Small intestine (tissue), 7 donors: ENCODE measurements around the gene PLEKHF1. TPM values are rescaled to one million over a fixed set of nuclear protein-coding genes. Genes with fewer than 3 reads are reported as not detected.

Experiments
- DNase-seq, 2 donors: peaks; one replicate each; pipeline versions ENCODE4 v3.0.0 to v3.0.0-alpha.2; 2013
- FAIRE-seq: peaks from 2 replicates; lab custom pipeline; 2012; peaks lifted over from hg19 to GRCh38; lab: Jason Lieb, UNC
- H3K27ac ChIP-seq, 3 donors: one replicate each; pipeline ENCODE4 v1.5.1; 2013; ENCODE audit warnings: low read length in 2 of 3, mild to moderate bottlenecking in 2 of 3, control low read depth in 1 of 3, inconsistent platforms in 1 of 3, low read depth in 1 of 3, moderate library complexity in 1 of 3
- H3K27me3 ChIP-seq, 3 donors: one replicate each; pipeline ENCODE4 v1.6.1; 2013; ENCODE audit warnings: low read length in 3 of 3, inconsistent platforms in 1 of 3; ENCODE audit not compliant: control insufficient read depth in 3 of 3, insufficient read depth in 3 of 3
- H3K36me3 ChIP-seq, 3 donors: one replicate each; pipeline ENCODE4 v1.6.1; 2013; ENCODE audit warnings: low read length in 3 of 3, inconsistent platforms in 1 of 3, low read depth in 1 of 3, mild to moderate bottlenecking in 1 of 3, moderate library complexity in 1 of 3; ENCODE audit not compliant: control insufficient read depth in 3 of 3, insufficient read depth in 2 of 3
- H3K4me1 ChIP-seq, 3 donors: one replicate each; pipeline ENCODE4 v1.6.1; 2013; ENCODE audit warnings: low read length in 2 of 3, inconsistent platforms in 1 of 3, low read depth in 1 of 3, mild to moderate bottlenecking in 1 of 3, moderate library complexity in 1 of 3; ENCODE audit not compliant: control insufficient read depth in 3 of 3, insufficient read depth in 2 of 3
- H3K4me3 ChIP-seq, 3 donors: one replicate each; pipeline ENCODE4 v1.5.1; 2013; ENCODE audit warnings: low read length in 3 of 3, control low read depth in 1 of 3, inconsistent platforms in 1 of 3, low read depth in 1 of 3, mild to moderate bottlenecking in 1 of 3, moderate library complexity in 1 of 3
- H3K9me3 ChIP-seq, 2 donors: one replicate each; pipeline ENCODE4 v1.6.1; 2013; ENCODE audit warnings: low read depth in 1 of 2, low read length in 1 of 2; ENCODE audit not compliant: control insufficient read depth in 2 of 2, insufficient read depth in 1 of 2
- WGBS, 3 donors: extraction: QIAGEN DNeasy Blood & Tissue Kit; methylation state at CpG; one replicate each; pipeline ENCODE4 v1.1.7; 2013; 5-methylcytosine and 5-hydroxymethylcytosine counted together
- polyA plus RNA-seq, 4 donors: library from polyadenylated mRNA; stranded (reverse) in 3 of 4; unstranded in 1 of 4; fragments of 200-250 nt in 3 of 4; fragments of 120-200 nt in 1 of 4; gene quantifications; one replicate each; pipeline versions ENCODE4 v1.2.1 to v1.2.3, GENCODE V29; 2013
- donor health status: healthy with polysubstance abuse.
- donor health status: control.
- donor health status: control.
- donor health status: Bipolar disorder and iron deficiency.
- donor health status: healthy.

Gene PLEKHF1
- polyA plus RNA-seq, 4 donors: 1.6 to 12.2 (median 7.1) TPM

GRCh38 chr19:29711584-29712132 lies 46.4 kb downstream of the PLEKHF1 start:
- H3K27ac ChIP-seq: no peak overlapping the region
- H3K27me3 ChIP-seq: no peaks in the 10 kb centered on the region
- peaks cover 0 to 14% (median 0%) of the 10 kb centered on the region in 3 donors for H3K36me3 ChIP-seq
- no peak for FAIRE-seq
- 43 to 64% (median 57%) methylated on average over 6 of the region's 6 CpGs for WGBS, 3 donors
- DNase-seq: no peak
- no peaks in the 10 kb centered on the region for H3K9me3 ChIP-seq
- peaks cover 0 to 31% (median 16%) of the 10 kb centered on the region in 3 donors for H3K4me1 ChIP-seq
- H3K4me3 ChIP-seq: no peak overlapping the region

- FAIRE-seq (no peak), DNase-seq (no peak)
- H3K9me3 ChIP-seq: no peaks in the 10 kb centered on the region
- peaks cover 0 to 31% (median 16%) of the 10 kb centered on the region in 3 donors for H3K4me1 ChIP-seq
- no peaks in the 10 kb centered on the region for H3K27me3 ChIP-seq
- no peak overlapping the region for H3K27ac ChIP-seq
- H3K36me3 ChIP-seq: peaks cover 0 to 7% (median 0%) of the 10 kb centered on the region in 3 donors
- no peak overlapping the region for H3K4me3 ChIP-seq
- 57 to 75% (median 64%) methylated on average over 9 of the region's 9 CpGs for WGBS, 3 donors
These were observed 47.7 kb downstream of the PLEKHF1 start for GRCh38 chr19:29712744-29713516.

- H3K36me3 ChIP-seq: peaks cover 0 to 2% (median 0%) of the 10 kb centered on the region in 3 donors
- 23 to 27% (median 26%) methylated on average over 10 to 15 of the region's 15 CpGs for WGBS, 3 donors
- no peaks in the 10 kb centered on the region for H3K27me3 ChIP-seq
- no peaks in the 10 kb centered on the region for H3K9me3 ChIP-seq
- no peak for FAIRE-seq
- H3K4me3 ChIP-seq: peak overlapping the region; percentile 67 to 93 (median 72)
- peak in 1 of 2 donors; percentile 34 for DNase-seq
- H3K4me1 ChIP-seq: peaks cover 0 to 16% (median 16%) of the 10 kb centered on the region in 3 donors
- H3K27ac ChIP-seq: peak overlapping the region; percentile 94 to 98 (median 94)
These were observed 49.2 kb downstream of the PLEKHF1 start for GRCh38 chr19:29714371-29714952.

GRCh38 chr19:29714953-29715700 lies 49.9 kb downstream of the PLEKHF1 start, which contains the start of gene C19orf12:
TSS of gene C19orf12 (minus strand) at chr19:29715261. CDS start at chr19:29708413, 6,848 bp downstream.
- WGBS, 3 donors: 0 to 1% (median 0%) methylated on average over 35 to 72 of the region's 72 CpGs
- DNase-seq (peak; percentile 66 to 92), FAIRE-seq (no peak)
- Histone ChIP-seq H3K4me1 (peaks cover 0 to 16% (median 14%) of the 10 kb centered on the region in 3 donors), H3K9me3 (no peaks in the 10 kb centered on the region), H3K27me3 (no peaks in the 10 kb centered on the region), H3K27ac (peak within 1 kb of the TSS; percentile 94 to 98 (median 94)), H3K36me3 (no peaks in the 10 kb centered on the region), H3K4me3 (peak within 1 kb of the TSS; percentile 72 to 93 (median 87))

GRCh38 chr19:29715701-29716581 lies 50.7 kb downstream of the PLEKHF1 start:
- Histone ChIP-seq H3K36me3 (no peaks in the 10 kb centered on the region), H3K4me1 (peaks cover 0 to 16% (median 14%) of the 10 kb centered on the region in 3 donors), H3K27me3 (no peaks in the 10 kb centered on the region), H3K27ac (peak overlapping the region; percentile 94 to 98 (median 94)), H3K9me3 (no peaks in the 10 kb centered on the region), H3K4me3 (peak overlapping the region; percentile 72 to 93 (median 87))
- FAIRE-seq (no peak), DNase-seq (peak; percentile 72 to 85)
- 10 to 24% (median 12%) methylated on average over 13 of the region's 13 CpGs for WGBS, 3 donors

- Histone ChIP-seq H3K4me1 (peaks cover 0 to 16% (median 14%) of the 10 kb centered on the region in 3 donors), H3K27ac (no peak overlapping the region), H3K36me3 (no peaks in the 10 kb centered on the region), H3K4me3 (no peak overlapping the region), H3K9me3 (no peaks in the 10 kb centered on the region), H3K27me3 (no peaks in the 10 kb centered on the region)
- DNase-seq (no peak), FAIRE-seq (no peak)
- 76 to 87% (median 87%) methylated on average over 16 of the region's 16 CpGs for WGBS, 3 donors
These were observed 51.8 kb downstream of the PLEKHF1 start for GRCh38 chr19:29717051-29717450.

GRCh38 chr19:29724102-29724641 lies 58.9 kb downstream of the PLEKHF1 start:
- H3K4me1 ChIP-seq: no peaks in the 10 kb centered on the region
- FAIRE-seq (no peak), DNase-seq (peak in 1 of 2 donors; percentile 41)
- H3K4me3 ChIP-seq: peak overlapping the region in 2 of 3 donors; percentile 13 to 26
- 3 to 4% (median 3%) methylated on average over 34 to 39 of the region's 39 CpGs for WGBS, 3 donors
- H3K27me3 ChIP-seq: peaks cover 0 to 10% (median 0%) of the 10 kb centered on the region in 3 donors
- no peak overlapping the region for H3K27ac ChIP-seq
- no peaks in the 10 kb centered on the region for H3K36me3 ChIP-seq
- no peaks in the 10 kb centered on the region for H3K9me3 ChIP-seq
